DMS153 treated with DMSO at 0.1 percent for 48 hours (cell line): Measurements from ENCODE around the gene MUC4.
"Not testable (repeated sequence)": the region's sequence is repeated elsewhere in the genome, so short reads cannot be mapped to it uniquely, and the experiment has no call there.

Experiments
- DNase-seq: peaks from one replicate; lab custom pipeline; 2025; ENCODE audit not compliant: unreplicated experiment; lab: John Stamatoyannopoulos, UW

Gene MUC4

DNA sequence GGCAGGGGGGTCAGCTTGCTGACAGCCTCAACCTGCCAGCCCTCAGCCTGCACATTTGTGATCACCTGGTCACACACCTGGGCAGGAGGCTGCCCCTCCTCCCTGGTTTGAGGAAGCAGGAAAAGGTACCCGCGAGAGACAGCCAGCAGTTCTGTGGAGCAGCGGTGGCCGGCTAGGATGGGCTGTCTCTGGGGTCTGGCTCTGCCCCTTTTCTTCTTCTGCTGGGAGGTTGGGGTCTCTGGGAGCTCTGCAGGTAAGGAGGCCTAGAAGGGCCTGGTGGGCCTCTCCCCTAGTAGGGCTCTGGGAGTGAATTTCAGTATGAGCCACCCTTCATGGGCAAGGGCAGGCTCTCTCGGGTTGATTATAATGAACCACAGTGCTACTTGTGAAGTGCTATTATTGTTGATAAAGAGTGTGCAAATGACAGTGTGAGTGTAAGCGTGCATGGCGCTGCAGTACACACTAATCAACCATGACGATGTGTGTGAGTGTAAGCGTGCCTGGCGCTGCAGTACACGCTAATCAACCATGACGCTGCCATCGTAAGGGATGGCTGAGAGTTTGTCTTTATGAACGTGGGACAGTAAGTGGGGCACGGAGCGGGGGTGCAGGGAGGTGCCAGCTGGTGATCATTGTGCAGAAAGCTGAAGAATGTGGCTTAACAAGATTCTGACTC lies 90.8 kb downstream of the MUC4 start, which contains the start of gene MUC20:
Gene MUC20 (plus strand): TSS at position 148 of the 676 bp plus-strand sequence. CDS start 30 bp downstream, at position 178.
- not testable (repeated sequence) for DNase-seq

DNA sequence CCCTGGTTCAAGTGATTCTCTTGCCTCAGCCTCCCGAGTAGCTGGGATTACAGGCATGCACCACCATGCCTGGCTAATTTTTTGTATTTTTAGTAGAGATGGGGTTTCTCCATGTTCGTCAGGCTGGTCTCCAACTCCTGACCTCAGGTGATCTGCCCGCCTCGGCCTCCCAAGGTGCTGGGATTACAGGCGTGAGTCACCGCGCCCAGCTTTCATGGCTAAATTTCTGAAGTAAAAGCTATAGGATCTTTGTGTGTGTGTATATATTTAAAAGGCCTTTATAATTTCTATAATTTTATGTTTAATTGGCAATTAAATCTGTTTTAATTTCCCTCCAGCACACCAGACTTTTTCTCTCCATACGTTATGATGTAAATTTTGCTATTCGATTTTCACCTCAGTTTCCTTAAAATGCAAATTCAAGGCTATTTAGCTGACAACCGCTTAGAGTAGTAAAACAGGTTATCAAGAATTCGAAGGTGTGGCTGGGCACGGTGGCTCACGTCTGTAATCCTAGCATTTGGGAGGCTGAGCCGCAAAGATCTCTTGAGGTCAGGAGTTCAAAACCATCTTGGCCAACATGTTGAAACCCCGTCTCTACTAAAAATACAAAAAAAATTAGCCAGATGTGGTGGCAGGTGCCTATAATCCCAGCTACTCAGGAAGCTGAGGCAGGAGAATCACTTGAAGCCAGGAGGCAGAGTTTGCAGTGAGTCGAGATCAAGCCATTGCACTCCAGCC lies 92.0 kb downstream of the MUC4 start:
- not testable (repeated sequence) for DNase-seq

DNA sequence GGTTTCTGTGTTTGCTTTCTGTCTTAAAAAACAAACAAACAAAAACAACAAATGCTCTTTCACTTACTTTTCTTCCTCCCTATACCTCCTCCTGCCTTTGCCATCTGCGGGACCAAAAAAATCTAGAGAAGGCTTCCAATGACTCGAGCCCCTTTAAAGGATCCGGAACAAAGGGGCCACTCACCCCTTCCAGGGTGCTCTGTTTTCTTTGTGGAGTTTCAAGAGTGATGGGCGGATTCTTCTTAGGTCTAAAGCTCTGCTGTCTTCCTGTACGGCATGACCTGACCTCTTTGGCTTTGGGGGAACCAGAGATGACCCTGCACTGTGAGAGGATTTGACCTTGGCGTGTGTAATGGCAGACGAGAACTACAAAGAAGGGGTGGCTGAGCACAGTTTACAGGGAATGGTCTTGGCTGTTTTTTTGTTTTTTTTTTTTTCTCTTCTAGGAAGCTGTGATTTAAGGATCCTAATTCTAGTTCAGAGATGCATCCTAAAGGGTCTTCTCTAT lies 93.2 kb downstream of the MUC4 start:
- DNase-seq, result no peak

DNA sequence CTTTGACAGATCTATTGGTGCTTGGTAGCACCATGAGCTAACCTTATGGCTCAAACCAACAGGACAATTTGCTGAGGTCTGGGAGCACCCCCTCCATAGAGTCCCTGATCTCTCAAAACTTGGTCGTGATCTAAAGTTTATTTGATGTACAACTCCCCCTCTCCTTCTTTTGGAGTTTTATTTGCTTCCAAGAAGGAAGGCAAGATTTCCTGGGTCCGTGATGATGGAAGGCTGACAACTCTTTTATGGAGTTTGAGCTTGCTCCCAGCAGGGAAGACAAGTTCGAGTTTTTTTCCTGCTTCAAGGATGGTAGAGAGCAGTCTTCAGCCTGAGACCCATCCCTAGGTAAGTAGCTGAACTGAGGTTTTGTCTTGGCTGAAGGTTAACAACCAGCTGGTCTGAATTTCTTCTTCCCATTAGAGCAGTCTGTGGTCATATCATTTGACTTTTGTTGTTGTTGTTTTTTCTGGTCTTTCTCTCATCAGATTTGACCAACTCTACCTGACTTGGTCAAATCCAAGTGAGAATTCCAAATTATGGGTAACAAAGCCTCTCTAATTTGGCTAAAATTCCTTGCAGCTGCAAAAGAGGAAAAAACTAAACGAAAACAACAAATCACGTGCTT lies 93.8 kb downstream of the MUC4 start:
- no peak for DNase-seq

DNA sequence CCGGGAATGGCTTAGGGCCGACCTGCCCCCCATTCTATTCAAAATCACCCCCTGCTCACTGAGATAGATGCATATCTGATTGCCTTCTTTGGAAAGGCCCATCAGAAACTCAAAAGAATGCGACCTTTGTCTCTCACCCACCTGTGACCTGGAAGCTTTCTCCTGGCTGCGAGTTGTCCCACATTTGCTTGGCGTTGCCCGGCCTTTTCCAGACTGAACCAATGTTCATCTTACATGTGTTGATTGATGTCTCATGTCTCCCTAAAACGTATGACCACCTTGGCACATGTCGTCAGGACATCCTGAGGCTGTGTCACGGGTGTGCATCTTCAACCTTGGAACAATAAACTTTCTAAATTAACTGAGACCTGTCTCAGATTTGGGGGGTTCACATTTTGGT lies 94.3 kb downstream of the MUC4 start:
- no peak for DNase-seq

DNA sequence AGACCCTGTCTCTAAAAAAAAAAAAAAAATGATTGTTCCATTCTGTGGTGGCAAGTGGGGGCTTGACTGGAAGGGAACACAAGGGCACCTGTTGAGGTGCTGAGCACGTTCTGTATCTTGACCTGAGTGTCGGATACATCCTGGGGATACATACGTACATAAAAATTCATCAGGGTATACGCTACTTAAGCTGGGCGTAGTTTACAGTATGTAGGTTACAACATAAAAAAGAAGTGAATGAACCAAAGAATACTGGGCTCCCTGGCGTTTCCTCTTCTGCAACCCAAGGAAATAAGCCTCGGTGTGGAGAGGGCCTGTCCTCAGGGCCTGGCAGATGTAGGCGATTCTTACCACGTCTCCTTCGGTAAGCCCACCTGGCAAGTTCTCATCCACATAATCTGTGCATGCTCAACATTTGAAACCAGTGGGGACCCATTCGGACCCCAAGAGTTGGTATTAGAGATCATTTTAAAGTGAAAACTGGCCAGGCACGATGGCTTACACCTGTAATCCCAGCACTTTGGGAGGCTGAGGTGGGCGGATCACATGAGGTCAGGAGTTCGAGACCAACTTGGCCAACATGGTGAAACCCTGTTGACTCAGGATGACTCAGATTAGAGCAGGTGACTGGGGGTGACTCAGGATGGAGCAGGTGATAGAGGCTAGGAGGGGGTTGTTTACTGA lies 96.0 kb downstream of the MUC4 start:
- DNase-seq, result no peak

DNA sequence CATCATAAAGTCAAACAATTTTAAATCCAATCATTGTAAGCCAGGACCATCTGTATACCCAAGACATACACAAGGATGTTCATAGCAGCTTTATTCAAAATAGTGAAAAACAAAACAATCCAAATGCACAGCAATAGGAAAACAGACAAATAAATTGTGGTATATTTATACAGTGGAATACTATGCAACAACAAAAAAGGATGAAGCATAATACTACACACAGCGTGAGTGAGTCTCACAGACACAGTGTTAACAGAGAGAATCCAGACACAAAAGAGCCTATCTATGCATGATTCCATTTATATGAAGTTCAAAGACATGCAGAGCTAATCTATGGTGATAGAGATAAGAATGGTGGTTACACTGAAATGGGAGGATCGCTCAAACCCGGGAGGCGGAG lies 96.6 kb downstream of the MUC4 start:
- no peak for DNase-seq

DNA sequence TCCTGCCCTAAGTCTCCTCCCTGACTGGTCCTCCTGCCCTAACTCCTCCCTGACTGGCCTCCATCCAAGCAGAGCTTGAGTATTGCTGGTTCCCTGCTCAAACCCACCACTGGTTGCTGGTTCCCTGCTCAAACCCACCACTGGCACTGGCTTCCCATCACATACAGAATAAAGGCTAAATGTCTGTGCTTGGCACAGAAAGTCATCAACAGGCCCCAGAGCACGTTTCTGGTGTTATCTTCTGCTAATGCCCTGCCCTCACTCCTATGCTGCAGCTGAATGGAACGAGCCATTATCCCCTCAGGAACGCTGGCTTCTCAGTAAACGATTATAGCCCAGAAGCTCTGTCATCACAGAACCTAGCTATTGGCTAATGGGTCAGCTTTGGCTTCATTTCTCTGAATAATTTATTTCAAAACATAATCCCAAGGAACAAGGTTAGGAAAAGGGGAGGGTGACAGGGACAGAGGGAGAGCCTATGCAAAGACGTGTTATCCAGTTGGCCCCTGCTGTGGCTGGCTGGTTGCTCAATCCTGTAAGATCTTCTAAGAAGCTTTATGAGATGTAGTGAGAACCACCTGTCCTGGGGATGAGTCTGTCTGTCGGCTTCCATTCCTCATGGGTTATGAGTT lies 97.2 kb downstream of the MUC4 start:
- no peak for DNase-seq

DNA sequence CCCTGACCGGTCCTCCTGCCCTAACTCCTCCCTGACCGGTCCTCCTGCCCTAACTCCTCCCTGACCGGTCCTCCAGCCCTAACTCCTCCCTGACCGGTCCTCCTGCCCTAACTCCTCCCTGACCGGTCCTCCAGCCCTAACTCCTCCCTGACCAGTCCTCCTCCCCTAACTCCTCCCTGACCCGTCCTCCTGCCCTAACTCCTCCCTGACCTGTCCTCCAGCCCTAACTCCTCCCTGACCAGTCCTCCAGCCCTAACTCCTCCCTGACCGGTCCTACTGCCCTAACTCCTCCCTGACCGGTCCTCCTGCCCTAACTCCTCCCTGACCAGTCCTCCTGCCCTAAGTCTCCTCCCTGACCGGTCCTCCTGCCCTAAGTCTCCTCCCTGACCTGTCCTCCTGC lies 98.6 kb downstream of the MUC4 start:
- DNase-seq, result not testable (repeated sequence)

DNA sequence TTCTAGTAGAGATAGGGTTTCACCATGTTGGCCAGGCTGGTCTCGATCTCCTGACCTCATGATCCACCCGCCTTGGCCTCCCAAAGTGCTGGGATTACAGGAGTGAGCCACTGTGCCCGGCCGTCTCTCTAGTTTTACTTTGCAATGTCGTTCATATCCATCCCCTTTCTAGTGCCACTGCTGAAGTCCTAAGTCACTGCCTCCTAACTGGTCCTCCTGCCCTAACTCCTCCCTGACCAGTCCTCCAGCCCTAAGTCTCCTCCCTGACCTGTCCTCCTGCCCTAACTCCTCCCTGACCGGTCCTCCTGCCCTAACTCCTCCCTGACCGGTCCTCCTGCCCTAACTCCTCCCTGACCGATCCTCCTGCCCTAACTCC lies 99.2 kb downstream of the MUC4 start:
- not testable (repeated sequence) for DNase-seq

DNA sequence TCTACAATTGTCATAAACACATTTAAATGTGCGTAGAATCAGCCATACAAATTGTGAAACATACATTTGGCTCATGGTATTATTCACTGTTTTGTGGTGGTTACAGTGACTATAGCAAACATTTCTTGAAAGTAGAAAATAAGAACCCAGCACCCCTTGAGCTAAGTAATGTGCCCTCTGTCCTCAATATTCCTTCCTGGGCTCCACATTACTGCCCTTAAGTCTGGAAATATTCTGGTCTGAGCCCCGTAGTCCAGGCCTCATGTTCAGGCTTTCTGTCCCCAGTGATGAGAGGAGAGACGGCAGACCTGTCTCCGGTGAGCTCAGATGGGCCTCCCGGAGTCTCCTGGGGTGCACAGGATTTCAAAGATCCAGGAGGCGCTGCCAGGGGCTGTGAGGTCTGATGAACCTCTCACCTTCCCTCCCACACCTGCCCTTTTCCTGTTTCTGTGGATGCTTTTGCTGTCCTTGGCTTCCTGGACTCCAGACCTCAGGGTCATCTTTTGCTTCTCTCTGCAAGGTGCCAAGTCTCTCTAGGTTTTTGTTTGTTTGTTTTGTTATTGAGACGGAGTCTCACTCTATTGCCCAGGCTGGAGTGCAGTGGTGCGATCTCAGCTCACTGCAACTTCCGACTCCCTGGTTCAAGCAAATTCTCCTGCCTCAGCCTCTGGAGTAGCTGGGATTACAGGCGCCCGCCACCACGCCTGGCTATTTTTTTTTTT lies 99.8 kb downstream of the MUC4 start:
- no peak for DNase-seq

DNA sequence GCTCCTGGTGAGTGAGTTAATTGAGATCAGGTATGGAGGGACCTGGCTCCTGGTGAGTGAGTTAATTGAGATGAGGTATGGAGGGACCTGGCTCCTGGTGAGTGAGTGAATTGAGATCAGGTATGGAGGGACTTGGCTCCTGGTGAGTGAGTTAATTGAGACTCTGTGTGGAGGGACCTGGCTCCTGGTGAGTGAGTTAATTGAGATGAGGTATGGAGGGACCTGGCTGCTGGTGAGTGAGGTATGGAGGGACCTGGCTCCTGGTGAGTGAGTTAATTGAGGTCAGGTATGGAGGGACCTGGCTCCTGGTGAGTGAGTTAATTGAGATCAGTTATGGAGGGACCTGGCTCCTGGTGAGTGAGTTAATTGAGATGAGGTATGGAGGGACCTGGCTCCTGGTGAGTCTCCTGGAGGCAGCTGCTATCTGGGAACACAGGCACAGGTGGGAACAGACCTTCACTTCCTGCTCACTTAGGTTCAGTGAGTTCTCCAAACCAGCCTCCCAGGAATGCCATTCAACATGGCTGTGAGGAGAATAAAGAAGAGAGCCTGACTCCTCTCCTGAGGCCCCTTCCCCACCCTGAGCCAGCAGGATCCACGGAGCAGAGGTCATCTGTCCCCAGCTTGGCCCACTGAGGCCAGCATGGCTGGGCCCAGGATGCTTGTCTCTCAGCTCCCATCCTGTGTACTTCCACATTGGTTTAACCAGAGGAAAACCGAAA lies 100.5 kb downstream of the MUC4 start:
- DNase-seq, result not testable (repeated sequence)

DNA sequence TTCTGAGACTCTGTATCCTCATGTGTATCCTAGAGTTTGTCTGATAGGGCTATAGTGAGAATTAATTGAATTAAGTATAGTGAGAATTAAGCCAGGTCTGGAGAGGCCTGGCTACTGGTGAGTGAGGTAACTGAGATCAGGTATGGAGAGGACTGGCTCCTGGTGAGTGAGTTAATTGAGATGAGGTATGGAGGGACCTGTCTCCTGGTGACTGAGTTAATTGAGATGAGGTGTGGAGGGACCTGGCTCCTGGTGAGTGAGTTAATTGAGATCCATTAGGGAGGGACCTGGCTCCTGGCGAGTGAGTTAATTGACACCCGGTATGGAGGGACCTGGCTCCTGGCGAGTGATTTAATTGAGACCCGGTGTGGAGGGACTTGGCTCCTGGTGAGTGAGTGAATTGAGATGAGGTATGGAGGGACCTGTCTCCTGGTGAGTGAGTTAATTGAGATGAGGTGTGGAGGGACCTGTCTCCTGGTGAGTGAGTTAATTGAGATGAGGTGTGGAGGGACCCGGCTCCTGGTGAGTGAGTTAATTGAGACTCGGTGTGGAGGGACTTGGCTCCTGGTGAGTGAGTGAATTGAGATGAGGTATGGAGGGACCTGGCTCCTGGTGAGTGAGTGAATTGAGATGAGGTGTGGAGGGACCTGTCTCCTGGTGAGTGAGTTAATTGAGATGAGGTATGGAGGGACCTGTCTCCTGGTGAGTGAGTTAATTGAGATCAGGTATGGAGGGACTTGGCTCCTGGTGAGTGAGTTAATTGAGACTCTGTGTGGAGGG lies 101.4 kb downstream of the MUC4 start:
- DNase-seq, result not testable (repeated sequence)

DNA sequence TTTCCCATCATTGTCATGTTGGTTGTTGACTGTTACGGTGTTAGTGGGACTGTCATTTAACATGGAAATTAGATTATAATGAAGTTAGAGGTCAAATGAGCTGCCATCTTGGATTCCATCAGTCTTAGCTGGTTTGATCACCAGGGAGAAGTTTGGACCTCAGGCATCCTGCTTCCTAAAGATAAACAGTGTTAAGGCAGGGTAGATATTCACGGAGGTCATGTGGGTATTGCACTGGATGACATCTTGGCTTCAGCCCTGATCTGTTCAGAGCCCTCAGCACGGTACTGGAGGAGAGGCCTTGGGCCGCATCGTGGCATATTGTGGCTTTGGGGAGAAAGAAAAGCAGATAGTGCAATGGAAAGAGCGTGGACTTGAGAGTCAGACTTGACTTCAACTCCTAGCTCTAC lies 102.0 kb downstream of the MUC4 start:
- no peak for DNase-seq

DNA sequence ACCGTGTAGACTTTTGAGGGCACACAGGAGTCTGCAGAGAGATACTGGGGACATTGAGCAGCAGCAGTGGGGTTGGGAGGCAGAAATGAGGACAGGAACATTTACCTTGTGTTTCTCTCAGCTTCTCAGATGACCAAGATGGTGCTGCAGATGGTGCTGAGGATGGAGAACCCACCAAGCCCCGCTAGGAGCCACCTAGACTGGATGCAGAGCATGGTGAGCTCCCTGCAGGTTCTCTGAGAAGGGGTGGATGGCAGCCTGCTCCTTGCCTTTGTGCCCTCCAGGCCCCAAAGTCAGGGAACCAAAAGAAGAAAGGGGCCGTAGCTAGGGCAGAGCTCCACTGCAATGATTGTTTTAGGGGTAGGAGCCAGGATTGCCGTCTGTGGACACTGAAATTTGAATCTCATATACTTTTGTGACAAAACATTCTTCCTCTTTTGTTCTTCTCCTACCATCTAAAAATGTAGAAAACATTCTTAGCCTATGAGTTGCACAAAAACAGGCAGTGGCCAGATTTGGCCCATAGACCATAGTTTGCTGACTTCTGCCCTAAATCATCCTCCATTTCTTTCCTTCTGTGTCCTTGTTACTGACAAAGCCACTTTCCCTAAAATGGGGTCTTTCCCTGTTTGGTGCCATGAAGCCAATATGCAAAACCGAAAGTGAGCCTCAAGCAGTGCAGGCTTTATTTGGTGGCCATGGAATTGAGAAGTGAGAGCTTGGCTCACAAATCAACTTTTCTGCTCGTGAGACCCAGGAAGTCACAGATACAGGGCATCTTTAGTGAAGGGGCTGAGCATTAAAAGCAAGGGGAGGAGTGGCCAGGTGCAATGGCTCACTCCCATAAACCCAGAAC lies 102.9 kb downstream of the MUC4 start:
- no peak for DNase-seq

DNA sequence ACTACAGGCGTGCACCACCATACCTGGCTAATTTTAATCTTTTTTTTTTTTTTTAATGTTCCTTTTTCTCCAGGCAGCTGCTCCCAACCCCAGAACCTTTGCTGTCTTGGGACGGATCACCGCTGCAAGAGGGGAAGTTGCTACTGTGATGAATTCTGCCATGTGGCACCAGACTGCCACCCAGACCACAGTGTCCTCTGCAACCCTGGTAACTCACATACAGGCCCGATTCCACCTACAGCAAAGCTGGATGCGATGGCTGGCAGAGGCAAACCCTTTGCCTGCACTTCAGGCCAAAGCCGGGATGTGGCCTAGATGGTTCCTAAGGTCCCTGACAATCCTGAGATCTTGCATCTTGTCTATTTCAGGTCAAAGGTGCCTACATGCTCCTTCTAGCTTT lies 103.7 kb downstream of the MUC4 start:
- DNase-seq, result no peak

DNA sequence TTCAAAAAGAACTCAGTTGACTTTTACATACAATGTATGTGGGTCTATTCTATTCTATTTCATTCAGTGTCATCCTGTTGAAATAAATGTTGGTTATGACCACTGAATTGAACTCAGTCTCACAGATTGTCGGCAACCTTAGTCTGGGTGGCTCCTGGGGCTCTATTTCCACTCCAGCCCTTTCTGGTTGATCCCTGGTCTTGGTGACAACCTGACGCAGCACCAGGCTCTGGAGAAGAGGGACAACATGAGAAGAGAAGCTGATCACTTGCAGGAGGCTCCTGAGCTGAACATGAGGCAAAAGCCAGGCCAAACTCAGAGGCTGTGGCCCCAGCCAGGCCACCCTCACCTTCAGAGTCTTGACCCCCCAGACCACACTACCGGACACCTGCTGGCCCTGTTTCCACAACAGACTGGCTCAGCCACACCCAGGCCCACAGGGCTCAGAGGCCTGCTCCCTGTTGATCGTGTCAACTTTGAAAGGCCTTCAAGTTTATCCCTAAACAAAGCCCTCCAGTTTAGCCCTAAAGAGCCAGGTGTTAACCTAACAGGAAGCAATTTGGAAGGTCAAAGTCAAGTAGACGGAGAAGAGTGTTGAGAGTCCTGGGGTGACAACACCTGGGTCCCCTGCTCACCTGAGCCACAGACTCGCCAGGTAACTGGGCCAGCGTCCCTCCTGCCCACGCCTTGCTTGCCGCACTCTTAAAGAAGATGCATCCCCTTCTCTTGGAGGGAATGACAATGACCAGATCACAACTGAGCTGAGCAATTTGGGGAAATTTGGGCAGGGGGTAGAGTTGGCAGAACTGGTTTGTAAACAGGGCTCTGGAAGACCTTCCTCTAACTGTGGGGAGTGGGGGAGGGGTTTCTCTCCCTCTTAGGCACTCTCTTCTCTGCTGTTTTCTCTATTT lies 106.4 kb downstream of the MUC4 start:
- DNase-seq, result no peak
